H1 (cell line): ENCODE results near the gene MAP4K1. TPM values are rescaled to one million over a fixed set of nuclear protein-coding genes. Genes with fewer than 3 reads are reported as not detected.

Experiments used
- CHD2 ChIP-seq: IDR thresholded peaks from 2 replicates; pipeline ENCODE4 v1.6.1; 2012; ENCODE audit warnings: low read length, improper control_type of control experiment
- CHD7 ChIP-seq: fragments of 300-600 bp; sonication (generic); IDR thresholded peaks from 2 replicates; pipeline ENCODE4 v1.7.1; 2012; ENCODE audit warnings: low read length, moderate library complexity, mild to moderate bottlenecking, inconsistent platforms; ENCODE audit not compliant: insufficient replicate concordance
- KDM4A ChIP-seq: IDR thresholded peaks from one replicate; pipeline ENCODE4 v1.7.1; 2012; ENCODE audit warnings: low read depth, mild to moderate bottlenecking, moderate library complexity, low read length, inconsistent platforms; ENCODE audit not compliant: severe bottlenecking
- TCF12 ChIP-seq: IDR thresholded peaks from 2 replicates; pipeline ENCODE4 v1.6.1; 2011; ENCODE audit warnings: low read depth, mild to moderate bottlenecking, low read length
- polyA plus RNA-seq, 7 experiments: library from polyadenylated mRNA; depleted of rRNA in 3 of 7; stranded (reverse) in 5 of 7; unstranded in 2 of 7; fragments of >200 nt in 5 of 7; fragments of 200-250 nt in 2 of 7; gene quantifications; 1 replicate in 5 of 7; 2 replicates in 1 of 7; 4 replicates in 1 of 7; pipeline versions ENCODE4 v1.2.1 to v1.2.3, GENCODE V29; 2011 to 2013; ENCODE audit warnings: missing spikeins in 2 of 7, mixed read lengths in 2 of 7
- total RNA-seq: library from RNA; stranded (reverse); fragmentation: NEBNext Ultra II Directional; extraction: Animal tissue kit (Norgen Biotek cat#: 25700); gene quantifications from 2 replicates; pipeline ENCODE4 v1.2.1, GENCODE V29; 2021

Gene MAP4K1
- total and polyA plus RNA-seq, 2 of the 8 experiments (the other 6 are each of a cell fraction or from before 2014, with no cell fraction given) = 9.0 to 10.4 TPM

- no peak for TF ChIP-seq CHD7
- TF ChIP-seq CHD2 = no peak
- TF ChIP-seq TCF12 = no peak
- no peak for TF ChIP-seq KDM4A
Measured at GRCh38 chr19:38561053-38561606, 56.6 kb downstream of the MAP4K1 start (continued).
